ENCODE measurements around the gene PCDHGC3.

The PCDHGC3 gene

GRCh38 chr5:141484641-141485311, 9.0 kb downstream of the PCDHGC3 start, which contains the start of gene PCDHGC4:
Gene PCDHGC4 (plus strand): TSS chr5:141485030. CDS start chr5:141485174, 144 bp downstream.
- no peak for DNase-seq (ENCODE audit: insufficient read length, low spot score)
- no peak for FAIRE-seq

GRCh38 chr5:141485321-141486055, 9.7 kb downstream of the PCDHGC3 start:
- FAIRE-seq (no peak), DNase-seq (ENCODE audit: insufficient read length, low spot score) (no peak)

GRCh38 chr5:141486091-141486490, 10.3 kb downstream of the PCDHGC3 start:
- DNase-seq (ENCODE audit: insufficient read length, low spot score) (no peak), FAIRE-seq (no peak)

- FAIRE-seq, result no peak
- DNase-seq (ENCODE audit: insufficient read length, low spot score), result no peak
These were observed 11.4 kb downstream of the PCDHGC3 start for GRCh38 chr5:141487131-141487530.

- DNase-seq (ENCODE audit: insufficient read length, low spot score) (no peak), FAIRE-seq (no peak)
These were observed 13.1 kb downstream of the PCDHGC3 start, which contains the start of gene PCDHGC5 for GRCh38 chr5:141488591-141489561. Gene PCDHGC5 (plus strand): TSS chr5:141489081. CDS start chr5:141489241, 160 bp downstream.

GRCh38 chr5:141489841-141490240, 14.1 kb downstream of the PCDHGC3 start:
- FAIRE-seq (no peak), DNase-seq (ENCODE audit: insufficient read length, low spot score) (no peak)

- DNase-seq (ENCODE audit: insufficient read length, low spot score), result no peak
- no peak for FAIRE-seq
These were observed 14.5 kb downstream of the PCDHGC3 start for GRCh38 chr5:141490271-141490670.

- FAIRE-seq (no peak), DNase-seq (ENCODE audit: insufficient read length, low spot score) (no peak)
These were observed 15.0 kb downstream of the PCDHGC3 start for GRCh38 chr5:141490771-141491170.

- no peak for DNase-seq (ENCODE audit: insufficient read length, low spot score)
- no peak for FAIRE-seq
These were observed 15.8 kb downstream of the PCDHGC3 start for GRCh38 chr5:141491323-141492167.

- FAIRE-seq, result no peak
These were observed 16.6 kb downstream of the PCDHGC3 start for GRCh38 chr5:141492168-141492885.

GRCh38 chr5:141493500-141494422, 18.0 kb downstream of the PCDHGC3 start:
- FAIRE-seq, result no peak
- no peak for DNase-seq (ENCODE audit: insufficient read length, low spot score)

More at GRCh38 chr5:141492168-141492885, 16.6 kb downstream of the PCDHGC3 start:
- no peak for DNase-seq (ENCODE audit: insufficient read length, low spot score)

- no peak for FAIRE-seq
- no peak for DNase-seq (ENCODE audit: insufficient read length, low spot score)
These were observed 19.1 kb downstream of the PCDHGC3 start for GRCh38 chr5:141494761-141495452.

- FAIRE-seq (no peak), DNase-seq (ENCODE audit: insufficient read length, low spot score) (no peak)
These were observed 19.7 kb downstream of the PCDHGC3 start for GRCh38 chr5:141495453-141495811.

- FAIRE-seq (no peak), DNase-seq (ENCODE audit: insufficient read length, low spot score) (no peak)
These were observed 20.3 kb downstream of the PCDHGC3 start for GRCh38 chr5:141496038-141496437.

GRCh38 chr5:141501761-141502160, 26.0 kb downstream of the PCDHGC3 start:
- no peak for DNase-seq (ENCODE audit: insufficient read length, low spot score)
- no peak for FAIRE-seq

GRCh38 chr5:141503681-141504080, 27.9 kb downstream of the PCDHGC3 start:
- no peak for DNase-seq (ENCODE audit: insufficient read length, low spot score)
- peak; percentile 49 for FAIRE-seq

GRCh38 chr5:141504216-141504615, 28.4 kb downstream of the PCDHGC3 start:
- FAIRE-seq, result no peak
- no peak for DNase-seq (ENCODE audit: insufficient read length, low spot score)

All from GM19239 (cell line).